ENCODE results near the gene CPHXL. TPM values are rescaled to one million over a fixed set of nuclear protein-coding genes. Genes with fewer than 3 reads are reported as not detected.

The CPHXL gene
- polyA plus RNA-seq, 3 donors = not detected

DNA sequence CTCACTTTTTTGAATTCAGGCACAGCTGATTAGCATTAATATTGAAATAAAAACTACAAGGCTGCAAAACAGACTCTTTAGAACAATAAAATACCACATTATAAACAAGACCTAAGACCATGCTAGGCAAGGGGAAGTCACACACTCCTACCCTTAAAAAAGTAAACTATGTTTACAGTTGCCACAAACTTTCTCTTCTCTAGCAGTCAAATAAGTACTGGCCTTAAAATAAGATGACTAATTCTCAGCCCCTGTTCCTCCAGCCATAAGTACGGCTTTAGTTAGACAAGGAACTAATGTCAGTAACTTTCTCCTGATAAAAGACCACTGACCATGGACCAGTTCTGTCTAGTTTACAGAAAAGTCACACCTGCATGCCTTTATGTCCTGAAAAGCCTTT is 19.5 kb upstream of the CPHXL start:
- 100% methylated on average over 1 of the region's 1 CpG for WGBS (ENCODE audit: insufficient coverage)
- Histone ChIP-seq H3K9me3 (replicated peaks in 1 of 2; ENCODE audit: control insufficient read depth in 1 of 2, insufficient read depth in 1 of 2, low read length in 2 of 2) (peaks cover 12 to 20% of the 10 kb centered on the region in 2 donors), H3K4me2 (replicated peaks; ENCODE audit: extremely low read depth, low read length, poor library complexity, severe bottlenecking) (no peak overlapping the region), H3K4me1 (ENCODE audit: control insufficient read depth in 1 of 2, insufficient read depth in 2 of 2, low read length in 2 of 2) (no peaks in the 10 kb centered on the region), H4K20me1 (ENCODE audit: insufficient read depth, low read length) (no peaks in the 10 kb centered on the region), H3K4me3 (replicated peaks in 1 of 3; ENCODE audit: low read depth in 2 of 3, low read length in 3 of 3) (no peak overlapping the region), H3K27ac (ENCODE audit: low read depth in 1 of 2, low read length in 2 of 2) (no peak overlapping the region), H2AFZ (ENCODE audit: insufficient read depth, low read depth, low read length, poor library complexity, severe bottlenecking) (no peak overlapping the region), H3K36me3 (replicated peaks in 1 of 2; ENCODE audit: control insufficient read depth in 1 of 2, insufficient read depth in 2 of 2, low read length in 2 of 2) (no peaks in the 10 kb centered on the region), H3K9ac (ENCODE audit: insufficient read depth, low read length, poor library complexity, severe bottlenecking) (no peak overlapping the region), H3K27me3 (ENCODE audit: control insufficient read depth in 2 of 2, insufficient read depth in 2 of 2, low read length in 2 of 2) (no peaks in the 10 kb centered on the region), H3K79me2 (ENCODE audit: insufficient read depth, low read length) (no peaks in the 10 kb centered on the region)
- H3K27me3 Mint-ChIP-seq (ENCODE audit: low read depth in 3 of 3) = peaks cover 0 to 3% (median 1%) of the 10 kb centered on the region in 3 donors
- DNase-seq = no peak
- no peaks in the 10 kb centered on the region for H3K36me3 Mint-ChIP-seq
- H3K4me3 Mint-ChIP-seq = no peak overlapping the region
- no peaks in the 10 kb centered on the region for H3K4me1 Mint-ChIP-seq
- intact Hi-C loops (cut with micrococcal nuclease) = no loop called here
- H3K9me3 Mint-ChIP-seq = peaks cover 5 to 34% (median 12%) of the 10 kb centered on the region in 7 donors
- TF ChIP-seq CTCF (IDR thresholded peaks at IDR 0.05) = no peak
- H3K27ac Mint-ChIP-seq = no peak overlapping the region

GRCh38 chr16:75745242-75745641 is 19.0 kb upstream of the CPHXL start:
- H3K4me3 ChIP-seq (replicated peaks in 1 of 3; ENCODE audit: low read depth in 2 of 3, low read length in 3 of 3) = no peak overlapping the region
- H4K20me1 ChIP-seq (ENCODE audit: insufficient read depth, low read length) = no peaks in the 10 kb centered on the region
- H2AFZ ChIP-seq (ENCODE audit: insufficient read depth, low read depth, low read length, poor library complexity, severe bottlenecking) = no peak overlapping the region
- no peaks in the 10 kb centered on the region for H3K36me3 ChIP-seq (replicated peaks in 1 of 2; ENCODE audit: control insufficient read depth in 1 of 2, insufficient read depth in 2 of 2, low read length in 2 of 2)
- intact Hi-C loops (cut with micrococcal nuclease) = no loop called here
- H3K36me3 Mint-ChIP-seq = no peaks in the 10 kb centered on the region
- no CpG with 5 or more reads among the region's 1 CpG for WGBS (ENCODE audit: insufficient coverage)
- no peaks in the 10 kb centered on the region for H3K4me1 Mint-ChIP-seq
- H3K79me2 ChIP-seq (ENCODE audit: insufficient read depth, low read length) = no peaks in the 10 kb centered on the region
- no peaks in the 10 kb centered on the region for H3K4me1 ChIP-seq (ENCODE audit: control insufficient read depth in 1 of 2, insufficient read depth in 2 of 2, low read length in 2 of 2)
- peaks cover 5 to 38% (median 17%) of the 10 kb centered on the region in 7 donors for H3K9me3 Mint-ChIP-seq
- H3K9me3 ChIP-seq (replicated peaks in 1 of 2; ENCODE audit: control insufficient read depth in 1 of 2, insufficient read depth in 1 of 2, low read length in 2 of 2) = peaks cover 18 to 25% of the 10 kb centered on the region in 2 donors
- peaks cover 0 to 4% (median 3%) of the 10 kb centered on the region in 3 donors for H3K27me3 Mint-ChIP-seq (ENCODE audit: low read depth in 3 of 3)
- no peak overlapping the region for H3K4me2 ChIP-seq (replicated peaks; ENCODE audit: extremely low read depth, low read length, poor library complexity, severe bottlenecking)
- no peak for TF ChIP-seq CTCF (IDR thresholded peaks at IDR 0.05)
- no peak overlapping the region for H3K27ac ChIP-seq (ENCODE audit: low read depth in 1 of 2, low read length in 2 of 2)
- H3K27me3 ChIP-seq (ENCODE audit: control insufficient read depth in 2 of 2, insufficient read depth in 2 of 2, low read length in 2 of 2) = no peaks in the 10 kb centered on the region
- H3K27ac Mint-ChIP-seq = no peak overlapping the region
- no peak overlapping the region for H3K4me3 Mint-ChIP-seq
- DNase-seq = no peak
- no peak overlapping the region for H3K9ac ChIP-seq (ENCODE audit: insufficient read depth, low read length, poor library complexity, severe bottlenecking)
